Islet precursor cell (in vitro differentiated cells): Measurements from ENCODE around the gene BDNF.
A peak's percentile ranks its signal among the peaks of the same experiment; 100 is the strongest.
"Not testable (repeated sequence)": the region's sequence is repeated elsewhere in the genome, so short reads cannot be mapped to it uniquely, and the experiment has no call there.

Experiments used
- DNase-seq: peaks from one replicate; pipeline ENCODE4 v3.0.0-alpha.2; 2018

Gene BDNF

DNA sequence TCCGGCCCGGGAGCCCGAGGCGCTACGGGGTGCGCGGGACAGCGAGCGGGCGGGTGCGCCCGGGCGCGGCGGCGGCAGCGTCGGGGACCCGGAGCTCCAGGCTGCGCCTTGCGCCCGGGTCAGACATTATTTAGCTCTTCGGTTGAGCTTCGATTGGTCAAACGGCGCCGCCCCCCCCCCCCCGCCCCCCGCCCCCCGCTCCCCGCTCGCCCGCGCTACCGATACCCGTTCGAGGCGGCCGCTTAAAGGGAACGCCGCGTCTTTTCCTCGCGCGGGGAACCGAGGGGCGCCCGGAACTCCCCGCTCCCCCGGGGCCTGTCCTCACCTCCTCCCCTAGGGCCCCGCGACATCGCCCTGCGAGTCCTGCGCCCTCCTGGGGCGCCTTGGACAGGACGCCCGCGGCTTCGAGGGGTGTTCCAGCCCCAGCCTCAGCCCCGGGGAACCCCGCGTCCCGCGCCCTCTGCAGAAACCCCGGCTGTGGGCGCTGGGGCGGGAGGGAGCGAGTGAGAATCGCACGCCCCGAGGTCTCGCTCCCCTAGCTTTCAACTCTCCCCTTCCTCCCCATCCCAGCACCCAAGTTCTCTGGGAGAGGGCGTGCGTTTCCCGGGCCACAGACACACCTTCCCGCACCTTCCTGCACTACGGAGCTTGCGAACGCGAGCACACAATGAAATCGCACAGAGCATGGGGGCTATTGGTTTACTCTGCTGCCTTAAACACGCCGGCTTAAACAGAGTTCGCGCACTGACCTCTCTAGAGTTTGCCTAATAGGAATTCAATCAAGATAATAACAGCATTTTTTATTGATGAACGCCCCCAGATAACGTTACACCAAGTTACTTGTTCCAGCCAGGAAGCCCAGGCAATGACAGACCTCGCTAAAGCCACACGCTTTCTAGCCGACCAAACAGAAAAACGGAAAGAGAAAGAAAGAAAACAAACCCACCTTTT, at the start of gene BDNF:
TSS of gene BDNF (minus strand) at position 105 of the 951 bp plus-strand sequence. CDS start 41,891 bp downstream, outside the sequence.
- peak; percentile 71 for DNase-seq

- no peak for DNase-seq
These were observed 40.2 kb upstream of the BDNF start for GRCh38 chr11:27740362-27741013.

DNA sequence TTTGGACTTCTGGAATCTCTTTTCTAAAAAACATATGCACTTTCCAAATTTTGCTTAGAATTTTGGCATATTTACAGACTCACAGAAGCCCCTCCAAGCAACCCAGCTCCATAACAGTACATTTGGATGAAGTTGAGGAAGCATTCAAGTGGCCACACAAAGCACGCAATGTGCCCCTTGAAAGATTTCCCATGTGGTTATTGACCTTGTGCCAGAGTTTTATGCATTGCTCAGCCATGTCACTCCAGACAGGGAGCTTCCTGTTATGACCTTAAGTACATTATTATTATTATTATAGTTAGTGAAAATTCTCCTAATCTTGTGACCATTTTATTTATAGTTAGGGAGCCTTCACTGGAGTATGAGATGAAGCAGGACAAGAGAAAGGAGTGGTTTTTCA, 35.0 kb upstream of the BDNF start:
- no peak for DNase-seq

DNA sequence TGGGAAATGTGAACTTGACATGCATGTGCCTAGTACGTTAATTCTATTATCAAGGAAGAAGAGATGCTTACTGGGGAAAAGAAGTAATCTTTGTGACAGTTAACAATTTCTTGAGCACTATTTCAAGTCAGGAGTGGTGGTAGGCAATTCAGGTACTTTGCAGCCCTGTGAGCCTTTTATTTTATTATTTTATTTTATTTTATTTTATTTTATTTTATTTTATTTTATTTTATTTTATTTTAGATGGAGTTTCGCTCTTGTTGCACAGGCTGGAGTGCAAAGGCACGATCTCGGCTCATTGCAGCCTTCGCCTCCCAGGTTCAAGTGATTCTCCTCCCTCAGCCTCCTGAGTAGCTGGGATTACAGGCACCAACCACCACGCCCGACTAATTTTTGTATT, 31.5 kb upstream of the BDNF start:
- not testable (repeated sequence) for DNase-seq

- DNase-seq, result no peak
These were observed 26.7 kb upstream of the BDNF start for GRCh38 chr11:27726981-27727380.

- DNase-seq, result no peak
These were observed 23.4 kb upstream of the BDNF start for GRCh38 chr11:27723687-27724086.

- no peak for DNase-seq
These were observed 22.7 kb upstream of the BDNF start for GRCh38 chr11:27722953-27723344.

- peak; percentile 69 for DNase-seq
These were observed 22.1 kb upstream of the BDNF start for GRCh38 chr11:27722117-27722952.

DNA sequence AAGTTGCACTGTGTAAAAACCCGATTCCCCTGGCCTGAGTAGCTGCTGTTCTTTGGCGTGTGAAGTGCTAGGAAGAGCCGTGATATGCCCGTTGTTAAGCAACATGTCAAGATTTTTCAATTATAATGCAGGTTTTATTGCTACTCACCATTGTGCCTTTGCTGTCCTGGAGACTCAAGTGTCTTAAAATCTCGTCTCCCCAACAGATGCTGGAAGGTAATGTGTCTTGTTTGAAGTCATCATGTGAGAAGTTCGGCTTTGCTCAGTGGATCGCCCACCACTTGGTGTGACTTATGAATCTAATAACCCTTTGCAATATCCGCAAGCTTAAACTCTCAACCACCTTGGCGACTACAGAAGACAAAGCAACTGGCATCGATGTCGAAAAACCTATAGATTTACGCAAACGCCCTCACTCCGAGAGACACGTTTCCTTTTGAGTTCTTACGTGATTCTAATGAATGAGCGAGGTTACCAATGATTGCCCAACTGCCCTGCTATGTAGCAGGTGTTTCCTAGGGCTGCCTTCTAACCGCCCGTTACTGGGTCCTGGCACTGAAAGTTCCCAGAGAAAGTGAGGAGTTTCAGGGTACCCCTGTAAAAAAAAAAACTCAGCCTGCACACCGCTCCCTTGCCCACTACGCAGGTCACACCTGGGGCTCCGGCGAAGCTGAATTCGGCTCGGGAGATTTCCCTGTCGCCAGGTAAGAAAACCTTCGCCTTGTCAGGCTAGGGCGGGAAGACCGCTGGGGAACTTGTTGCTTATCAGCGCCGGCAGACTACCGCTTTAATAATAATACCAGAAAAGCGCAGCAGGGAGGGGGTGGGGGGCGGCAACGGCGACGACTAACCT, 21.2 kb upstream of the BDNF start:
- no peak for DNase-seq

DNA sequence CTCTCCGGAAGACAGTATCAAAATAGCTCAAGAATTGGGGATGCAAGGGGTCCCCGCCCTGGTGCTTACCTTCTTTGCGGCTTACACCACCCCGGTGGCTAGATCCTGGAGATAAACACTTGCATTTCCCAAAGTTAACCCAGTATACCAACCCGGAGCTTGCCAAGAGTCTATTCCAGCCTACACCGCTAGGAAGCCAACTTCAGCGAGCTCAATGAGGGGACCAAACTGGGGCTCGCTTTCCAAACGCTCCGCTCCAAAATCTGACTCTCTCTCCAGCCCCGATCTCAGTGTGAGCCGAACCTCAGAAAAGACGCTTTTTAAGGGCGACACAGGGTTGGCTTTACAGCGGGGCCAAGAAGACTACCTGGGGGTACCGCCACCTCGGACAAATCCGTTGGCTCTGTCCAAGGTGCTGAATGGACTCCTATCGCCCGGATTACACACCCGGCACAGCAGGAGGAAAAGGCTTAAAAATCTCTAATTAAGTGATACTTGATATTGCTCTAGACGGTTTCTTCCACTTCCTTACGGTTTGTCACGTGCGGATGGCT, 20.1 kb upstream of the BDNF start:
- peak; percentile 81 for DNase-seq

DNA sequence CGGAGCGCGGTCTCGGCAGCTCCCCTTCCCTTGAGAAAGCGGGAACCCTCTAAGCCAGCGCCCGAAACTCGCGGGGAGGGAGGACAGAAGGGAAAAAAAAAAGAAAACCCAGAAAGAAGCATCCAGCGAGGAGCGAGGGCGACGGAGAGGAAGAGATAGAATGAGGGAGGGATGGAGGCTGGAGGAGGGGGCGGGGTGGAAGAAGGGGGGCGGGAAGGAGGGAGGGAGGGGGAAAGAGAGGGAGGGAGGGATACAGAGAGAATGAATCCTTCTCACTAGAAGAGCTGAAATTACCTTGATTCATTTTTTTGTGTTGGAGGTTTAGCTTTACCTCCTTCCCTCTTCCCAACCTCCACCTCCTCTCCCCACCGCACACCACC, 19.3 kb upstream of the BDNF start:
- DNase-seq, result no peak

- DNase-seq, result peak; percentile 89
These were observed 18.7 kb upstream of the BDNF start for GRCh38 chr11:27718863-27719545.

DNA sequence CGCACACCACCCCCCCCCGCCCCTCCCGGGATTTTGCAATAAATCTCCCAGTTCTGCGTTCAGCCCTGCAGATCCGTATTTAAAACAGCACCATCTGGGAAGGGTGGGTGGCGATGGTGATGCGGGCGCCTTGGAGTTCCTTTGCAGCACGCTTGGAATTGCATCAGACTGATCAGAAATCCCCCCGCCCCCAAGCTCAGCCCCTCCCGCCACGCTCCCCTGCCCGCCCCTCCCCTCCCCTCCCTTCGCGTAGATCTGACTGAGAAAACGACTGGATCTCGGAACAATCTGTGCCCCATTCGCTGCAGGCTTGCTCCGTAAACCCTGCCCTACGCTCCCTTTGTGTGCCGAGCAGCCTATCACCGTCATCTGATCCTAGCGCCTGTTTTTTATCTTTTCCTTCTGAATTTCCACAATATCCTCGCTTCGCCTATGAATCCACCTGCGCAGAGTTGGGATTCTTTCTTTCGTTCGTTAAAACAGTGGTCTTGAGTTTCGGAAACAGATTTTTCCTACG, 18.1 kb upstream of the BDNF start:
- peak; percentile 86 for DNase-seq

DNA sequence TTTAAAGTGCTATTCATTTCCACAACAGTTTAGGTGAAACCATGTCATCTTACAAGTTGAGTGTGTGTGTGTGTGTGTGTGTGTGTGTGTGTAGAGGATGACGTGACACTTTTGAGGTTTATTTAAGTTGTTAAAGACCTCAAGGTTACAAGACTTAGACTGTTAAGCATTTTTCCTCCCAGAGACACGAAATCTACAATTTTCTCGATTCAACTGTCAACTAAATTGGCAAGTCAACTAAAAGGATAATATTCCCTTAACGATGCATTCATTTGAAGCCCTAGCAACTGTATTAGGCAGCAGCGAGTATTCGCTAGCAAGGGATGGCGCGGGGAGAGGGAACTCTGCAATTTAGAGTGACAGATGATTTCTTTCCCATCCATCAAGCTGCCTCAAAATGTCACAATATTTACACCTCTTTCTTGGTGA, 17.6 kb upstream of the BDNF start:
- DNase-seq, result no peak

- no peak for DNase-seq
These were observed 17.1 kb upstream of the BDNF start for GRCh38 chr11:27717377-27717776.

GRCh38 chr11:27716835-27717234, 16.6 kb upstream of the BDNF start:
- DNase-seq, result no peak

DNA sequence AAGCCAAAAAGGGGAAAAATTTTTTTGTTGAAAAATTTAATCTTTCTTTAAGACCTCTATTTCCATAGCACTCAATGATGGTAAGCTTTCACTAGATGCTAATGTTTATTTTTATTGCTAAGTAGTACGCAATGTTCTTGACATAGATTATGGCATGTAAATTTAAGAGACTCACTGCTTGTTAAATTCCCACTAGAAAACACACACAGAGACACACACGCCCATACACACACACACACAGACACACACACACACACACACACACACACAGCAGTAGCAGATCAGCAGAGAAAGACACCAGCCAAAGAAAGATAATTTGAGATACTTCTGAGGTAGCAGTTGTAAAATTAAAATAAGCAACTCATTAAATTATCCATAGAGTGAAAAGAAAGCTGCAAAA, 16.0 kb upstream of the BDNF start:
- DNase-seq, result no peak

DNA sequence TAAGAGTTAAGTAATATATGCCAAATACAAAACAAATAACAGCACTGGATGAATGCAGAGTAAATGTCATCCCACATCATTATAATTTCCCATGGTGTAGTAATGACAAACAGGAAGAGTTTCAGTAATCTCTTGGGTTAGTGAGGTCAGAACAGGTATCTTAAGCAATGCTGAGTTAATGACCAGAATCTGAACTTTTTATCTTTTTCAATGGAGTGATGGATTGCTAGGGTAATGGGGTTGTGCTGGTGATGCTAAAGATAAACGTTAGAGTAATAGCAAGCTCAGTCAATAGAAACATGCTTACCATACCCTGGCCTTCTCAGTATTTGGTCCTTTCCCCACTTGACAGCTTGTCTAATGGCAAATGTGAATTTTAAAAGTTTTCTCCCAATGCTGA, 11.5 kb upstream of the BDNF start:
- no peak for DNase-seq

DNA sequence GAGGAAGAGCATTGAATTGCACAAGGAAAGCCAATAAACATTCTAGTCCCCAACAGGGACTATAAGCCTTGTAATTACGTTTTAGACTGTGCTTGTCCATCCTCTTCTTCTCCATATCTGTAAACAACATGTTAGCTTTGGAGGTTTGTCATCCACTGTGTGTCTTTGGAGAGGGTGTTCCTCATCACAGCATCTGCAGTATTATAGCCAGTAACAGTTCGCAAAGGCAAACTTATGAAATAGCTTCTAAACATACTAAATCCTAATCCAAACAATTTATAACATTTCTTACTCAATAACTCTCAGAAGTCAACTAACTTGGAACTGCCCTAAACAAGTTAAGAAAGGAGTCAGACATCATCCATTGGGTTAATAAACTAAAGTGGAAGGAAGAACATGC, 10.3 kb upstream of the BDNF start:
- DNase-seq, result no peak

GRCh38 chr11:27707676-27708075, 7.4 kb upstream of the BDNF start:
- no peak for DNase-seq
